ENCODE measurements around the gene PLPPR1. TPM values are rescaled to one million over a fixed set of nuclear protein-coding genes. Genes with fewer than 3 reads are reported as not detected.

PLPPR1 gene
- total and polyA plus RNA-seq, 2 of the 13 experiments (the other 11 are each of a cell fraction or from before 2014, with no cell fraction given) = 16.0 to 84.7 TPM

DNA sequence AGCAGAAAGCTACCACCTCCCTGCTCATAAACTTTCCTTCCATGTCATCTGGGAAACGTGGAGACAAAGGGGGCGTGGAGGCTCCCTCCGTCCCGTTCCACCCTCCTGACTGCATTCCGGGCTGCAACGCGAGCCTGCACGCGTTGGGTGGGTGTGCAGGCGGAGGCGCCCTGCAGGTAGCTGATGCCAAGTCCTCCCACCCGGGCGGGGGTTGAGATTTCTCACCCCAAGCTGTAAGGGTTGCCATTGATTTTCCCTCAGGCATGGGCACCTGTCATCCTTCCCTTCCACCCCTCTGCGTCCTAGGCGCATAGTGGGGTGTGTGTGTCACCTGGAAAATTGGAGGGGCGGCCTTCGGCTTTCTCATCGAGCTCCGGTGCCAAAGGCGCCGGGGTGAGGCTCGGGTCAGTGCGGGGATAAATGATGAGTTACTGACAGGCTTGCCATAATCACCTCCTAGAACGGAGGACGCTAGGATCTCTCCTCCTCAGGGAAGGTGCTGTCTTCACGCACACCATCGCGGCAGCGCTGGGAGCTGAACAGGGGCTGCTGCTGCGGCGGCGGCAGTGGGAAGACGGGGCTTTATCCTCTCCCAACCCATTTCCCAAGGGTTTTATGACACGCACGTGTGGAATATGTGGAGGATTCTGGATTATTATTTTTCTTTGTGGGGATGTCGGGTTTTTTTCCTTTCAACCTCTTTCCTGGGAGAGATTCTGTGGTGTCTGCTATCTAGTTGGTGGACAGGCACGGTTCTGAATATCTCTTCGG is 973 bp downstream of the PLPPR1 start (continued):
- TF ChIP-seq ZSCAN22 (CRISPR knock-in tag; IDR thresholded peaks at IDR 0.05) (no peak), SMC3 (IDR thresholded peaks at IDR 0.05; ENCODE audit: low read length) (no peak), CBFB (CRISPR knock-in tag; IDR thresholded peaks at IDR 0.05) (no peak), CENPX (CRISPR knock-in tag; IDR thresholded peaks at IDR 0.05) (no peak), KDM6A (CRISPR knock-in tag; IDR thresholded peaks at IDR 0.05; ENCODE audit: low read depth) (no peak), ZNF446 (CRISPR knock-in tag; IDR thresholded peaks at IDR 0.05) (no peak), ELF3 (CRISPR knock-in tag; IDR thresholded peaks at IDR 0.05) (no peak), ERF (CRISPR knock-in tag; IDR thresholded peaks at IDR 0.05) (no peak), ZNF577 (CRISPR knock-in tag; IDR thresholded peaks at IDR 0.05; ENCODE audit: borderline replicate concordance, low read depth) (no peak), KLF12 (CRISPR knock-in tag; IDR thresholded peaks at IDR 0.05; ENCODE audit: borderline replicate concordance) (no peak), NFIB (CRISPR knock-in tag; IDR thresholded peaks at IDR 0.05; ENCODE audit: borderline replicate concordance) (no peak), TCF12 (IDR thresholded peaks at IDR 0.05) (no peak), TCF12 (CRISPR knock-in tag; IDR thresholded peaks at IDR 0.05) (no peak), ZSCAN20 (CRISPR knock-in tag; IDR thresholded peaks at IDR 0.05; ENCODE audit: borderline replicate concordance) (no peak), ZNF7 (CRISPR knock-in tag; IDR thresholded peaks at IDR 0.05) (no peak), ATF7-NPFF (CRISPR knock-in tag; IDR thresholded peaks at IDR 0.05; ENCODE audit: low read depth) (no peak)
- TF ChIP-seq, protein P1, sequence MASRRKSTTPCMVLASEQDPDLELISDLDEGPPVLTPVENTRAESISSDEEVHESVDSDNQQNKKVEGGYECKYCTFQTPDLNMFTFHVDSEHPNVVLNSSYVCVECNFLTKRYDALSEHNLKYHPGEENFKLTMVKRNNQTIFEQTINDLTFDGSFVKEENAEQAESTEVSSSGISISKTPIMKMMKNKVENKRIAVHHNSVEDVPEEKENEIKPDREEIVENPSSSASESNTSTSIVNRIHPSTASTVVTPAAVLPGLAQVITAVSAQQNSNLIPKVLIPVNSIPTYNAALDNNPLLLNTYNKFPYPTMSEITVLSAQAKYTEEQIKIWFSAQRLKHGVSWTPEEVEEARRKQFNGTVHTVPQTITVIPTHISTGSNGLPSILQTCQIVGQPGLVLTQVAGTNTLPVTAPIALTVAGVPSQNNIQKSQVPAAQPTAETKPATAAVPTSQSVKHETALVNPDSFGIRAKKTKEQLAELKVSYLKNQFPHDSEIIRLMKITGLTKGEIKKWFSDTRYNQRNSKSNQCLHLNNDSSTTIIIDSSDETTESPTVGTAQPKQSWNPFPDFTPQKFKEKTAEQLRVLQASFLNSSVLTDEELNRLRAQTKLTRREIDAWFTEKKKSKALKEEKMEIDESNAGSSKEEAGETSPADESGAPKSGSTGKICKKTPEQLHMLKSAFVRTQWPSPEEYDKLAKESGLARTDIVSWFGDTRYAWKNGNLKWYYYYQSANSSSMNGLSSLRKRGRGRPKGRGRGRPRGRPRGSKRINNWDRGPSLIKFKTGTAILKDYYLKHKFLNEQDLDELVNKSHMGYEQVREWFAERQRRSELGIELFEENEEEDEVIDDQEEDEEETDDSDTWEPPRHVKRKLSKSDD (CRISPR knock-in tag; IDR thresholded peaks at IDR 0.05; ENCODE audit: low read depth) = 0 out of 2 replicates have a peak, but pooled peaks have one; percentile 8
- TF ChIP-seq, protein P2, sequence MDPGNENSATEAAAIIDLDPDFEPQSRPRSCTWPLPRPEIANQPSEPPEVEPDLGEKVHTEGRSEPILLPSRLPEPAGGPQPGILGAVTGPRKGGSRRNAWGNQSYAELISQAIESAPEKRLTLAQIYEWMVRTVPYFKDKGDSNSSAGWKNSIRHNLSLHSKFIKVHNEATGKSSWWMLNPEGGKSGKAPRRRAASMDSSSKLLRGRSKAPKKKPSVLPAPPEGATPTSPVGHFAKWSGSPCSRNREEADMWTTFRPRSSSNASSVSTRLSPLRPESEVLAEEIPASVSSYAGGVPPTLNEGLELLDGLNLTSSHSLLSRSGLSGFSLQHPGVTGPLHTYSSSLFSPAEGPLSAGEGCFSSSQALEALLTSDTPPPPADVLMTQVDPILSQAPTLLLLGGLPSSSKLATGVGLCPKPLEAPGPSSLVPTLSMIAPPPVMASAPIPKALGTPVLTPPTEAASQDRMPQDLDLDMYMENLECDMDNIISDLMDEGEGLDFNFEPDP (CRISPR knock-in tag; conservative IDR thresholded peaks at IDR 0.05) = no peak
